HG03280 (cell line): ENCODE measurements around the gene RAB40C.

Source experiments
- ATAC-seq: cut with Tn5 transposase; IDR thresholded peaks from one replicate; pipeline ENCODE4 v1.9.1; 2021; ENCODE audit warnings: mild to moderate bottlenecking, moderate library complexity; ENCODE audit not compliant: unreplicated experiment

Gene RAB40C

GRCh38 chr16:641326-642188 lies 51.7 kb downstream of the RAB40C start, which contains the start of gene MCRIP2:
Gene MCRIP2 (plus strand): TSS chr16:641828. CDS start chr16:641992, 164 bp downstream.
- ATAC-seq = peak; percentile 45

GRCh38 chr16:642189-643049 lies 52.6 kb downstream of the RAB40C start:
- ATAC-seq = peak; percentile 39

DNA sequence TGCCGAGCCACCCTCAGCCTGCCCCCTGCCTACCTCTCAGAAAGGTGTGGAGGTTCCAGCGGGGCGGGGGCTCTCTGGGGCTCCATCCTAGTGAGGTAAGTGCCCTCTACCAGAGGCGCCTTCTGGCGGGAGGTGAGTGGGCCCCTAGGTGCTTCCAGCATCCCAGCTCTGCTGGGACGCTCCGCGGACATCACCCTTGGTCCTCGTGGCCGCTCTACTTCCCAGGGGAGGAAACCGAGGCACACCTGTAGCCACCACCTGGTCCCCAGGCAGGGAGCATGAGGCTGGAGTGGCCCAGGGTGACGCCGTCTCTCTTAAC lies 53.1 kb downstream of the RAB40C start:
- ATAC-seq = no peak

- ATAC-seq = no peak
These were observed 54.7 kb downstream of the RAB40C start for GRCh38 chr16:644556-644955.

DNA sequence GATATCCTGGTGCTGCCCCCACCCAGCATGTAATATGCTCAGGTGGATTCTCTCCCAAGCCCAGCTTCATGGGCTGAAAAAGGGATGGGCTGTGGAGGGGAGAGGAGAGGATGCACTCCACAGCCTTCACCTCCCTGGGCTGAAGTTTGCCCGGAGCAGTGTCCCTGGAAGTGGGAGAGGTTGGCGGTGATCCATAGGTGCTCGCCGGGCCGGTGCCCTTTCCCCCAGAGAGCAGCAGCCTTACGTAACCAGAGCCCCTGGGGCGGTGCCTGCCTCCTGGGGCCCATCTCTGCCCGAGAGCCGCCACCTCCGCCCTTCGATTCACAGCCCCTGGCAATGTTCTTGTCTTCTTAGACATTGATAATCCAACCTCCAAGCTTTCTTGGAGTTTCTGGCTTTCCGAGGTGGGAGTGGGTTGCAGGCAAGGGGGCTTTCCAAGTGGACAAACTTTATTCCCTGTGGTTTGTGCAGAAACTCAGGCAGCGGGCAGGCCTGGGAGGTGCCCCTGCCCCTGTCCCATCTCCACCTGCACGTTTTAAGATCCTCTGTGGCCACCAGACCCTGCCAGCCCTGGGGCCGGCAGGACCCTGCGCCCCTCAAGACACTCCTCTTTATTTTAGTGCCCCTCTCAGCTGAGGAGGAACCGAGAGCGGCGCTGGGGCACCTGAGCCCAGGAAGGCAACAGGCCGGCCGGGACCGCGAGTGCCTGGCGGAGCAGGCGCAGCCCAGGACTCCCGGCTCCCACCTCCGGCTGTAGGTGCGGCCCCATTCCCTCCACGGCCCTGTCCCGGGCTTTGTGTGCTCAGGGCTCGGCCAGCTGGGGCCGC lies 56.2 kb downstream of the RAB40C start:
- ATAC-seq = no peak

DNA sequence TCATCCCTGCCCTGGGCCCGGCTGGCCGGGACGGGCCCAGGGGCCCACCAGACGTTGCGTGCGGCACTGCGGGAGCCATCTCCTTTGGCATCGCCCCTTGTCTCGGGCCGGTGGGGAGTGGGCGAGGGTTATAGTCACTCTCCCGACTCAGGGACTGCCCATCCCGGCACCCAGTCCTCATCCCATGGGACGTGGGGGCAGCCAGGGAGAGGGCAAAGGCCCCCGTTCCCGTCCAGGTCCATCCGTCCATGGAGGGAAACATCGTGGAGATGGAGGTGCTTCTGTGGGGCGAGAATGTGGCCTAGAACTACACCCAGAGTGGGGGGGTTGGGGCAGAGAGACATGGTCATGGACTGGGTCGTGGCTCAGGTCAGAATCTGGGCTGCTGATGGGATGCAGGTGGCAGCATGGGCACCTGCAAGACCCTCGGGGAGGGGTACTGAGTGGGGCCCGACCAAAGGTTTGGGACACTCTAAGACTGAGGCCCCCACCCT lies 56.9 kb downstream of the RAB40C start:
- no peak for ATAC-seq

- no peak for ATAC-seq
These were observed 57.5 kb downstream of the RAB40C start for GRCh38 chr16:647173-647902.

- no peak for ATAC-seq
These were observed 58.4 kb downstream of the RAB40C start for GRCh38 chr16:648071-648780.

DNA sequence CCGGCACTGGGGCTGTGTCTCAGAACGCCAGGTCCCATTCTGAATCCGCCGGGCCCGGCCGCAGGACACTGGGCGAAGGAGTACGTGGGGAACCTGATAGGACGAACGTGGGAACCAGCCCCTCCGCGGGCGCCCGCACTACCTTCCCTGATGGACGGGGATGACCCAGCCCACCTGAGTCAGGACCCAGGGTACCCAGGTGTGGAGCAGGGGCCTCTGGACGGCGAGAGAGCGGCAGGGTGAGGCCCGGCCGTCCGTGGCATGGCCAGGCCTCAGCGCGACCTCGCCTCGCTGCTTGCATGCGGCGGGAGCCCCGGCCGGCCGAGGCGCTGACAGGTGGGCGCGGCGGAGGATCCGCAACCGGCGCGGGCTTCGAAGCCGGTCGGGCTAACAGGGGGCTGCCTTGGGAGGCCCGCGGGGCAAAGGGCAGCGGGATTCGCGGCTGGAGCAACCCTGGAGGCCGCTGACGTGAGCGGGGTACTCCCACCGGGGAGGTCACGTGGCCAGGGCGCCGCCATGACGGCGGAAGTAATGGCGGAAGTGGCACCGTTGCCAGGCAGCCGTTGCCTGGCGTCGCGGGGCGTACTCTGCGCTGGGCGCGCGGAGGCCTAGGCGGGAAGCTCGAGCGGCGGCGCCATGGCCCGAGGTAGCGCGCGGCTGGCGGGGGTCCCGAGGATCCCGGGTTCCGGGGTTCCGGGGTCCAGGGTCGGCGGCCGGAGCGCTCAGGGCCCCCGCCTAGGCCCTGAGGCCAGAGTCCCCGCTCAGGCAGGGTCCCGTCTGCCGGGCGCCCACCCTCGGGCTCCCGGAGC lies 59.1 kb downstream of the RAB40C start, which contains the start of gene WDR90:
Gene WDR90, plus strand, starts transcription at position 585 of the 809 bp plus-strand sequence. Its CDS starts 52 bp downstream, at position 637.
- peak; percentile 84 for ATAC-seq

- peak; percentile 16 for ATAC-seq
These were observed 59.8 kb downstream of the RAB40C start for GRCh38 chr16:649631-650030.

GRCh38 chr16:651844-652243 lies 62.0 kb downstream of the RAB40C start:
- no peak for ATAC-seq

DNA sequence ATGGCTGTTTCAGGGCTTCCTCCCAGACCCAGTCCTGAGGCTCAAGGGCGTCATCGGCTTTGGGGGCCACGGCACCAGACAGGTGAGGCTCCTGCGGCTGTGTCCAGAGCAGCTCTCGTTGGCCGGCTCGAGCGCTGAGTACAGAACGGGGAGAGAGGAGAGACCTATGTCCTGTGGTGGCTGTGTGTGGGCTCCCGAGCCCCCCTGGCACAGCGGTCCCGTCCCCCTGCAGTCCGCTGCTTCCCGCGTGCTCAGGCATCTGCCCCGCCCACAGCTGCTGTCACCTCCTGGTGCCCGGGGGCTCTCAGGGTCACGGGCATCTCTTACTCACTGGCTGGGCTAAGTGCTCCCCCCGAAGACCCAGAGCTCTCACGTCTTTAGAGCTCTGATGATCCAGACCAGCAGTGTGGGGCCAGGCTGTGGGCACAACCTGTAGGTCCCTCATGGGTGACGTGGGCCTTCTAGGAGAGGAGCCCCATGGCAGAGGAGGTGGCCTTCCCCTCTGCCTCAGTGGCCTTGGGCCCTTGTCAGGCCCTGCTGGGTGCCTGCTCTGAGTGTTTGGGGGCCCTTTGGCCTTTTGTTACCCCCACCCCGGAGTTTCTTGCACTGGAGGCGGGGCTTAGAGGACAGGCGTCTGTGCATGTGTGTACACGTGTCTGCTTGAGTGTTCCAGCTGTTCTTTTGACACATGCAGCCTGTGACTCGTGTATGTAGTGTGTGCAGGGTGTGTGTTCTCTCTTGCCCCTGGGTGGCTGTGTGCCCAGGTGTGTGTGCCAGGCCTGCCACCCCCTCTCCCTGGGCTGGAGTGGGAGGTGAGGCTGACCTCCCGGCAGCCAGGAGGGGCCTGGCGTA lies 62.8 kb downstream of the RAB40C start:
- ATAC-seq = no peak

GRCh38 chr16:654034-654433 lies 64.2 kb downstream of the RAB40C start:
- no peak for ATAC-seq

GRCh38 chr16:657487-657886 lies 67.6 kb downstream of the RAB40C start:
- ATAC-seq = no peak

DNA sequence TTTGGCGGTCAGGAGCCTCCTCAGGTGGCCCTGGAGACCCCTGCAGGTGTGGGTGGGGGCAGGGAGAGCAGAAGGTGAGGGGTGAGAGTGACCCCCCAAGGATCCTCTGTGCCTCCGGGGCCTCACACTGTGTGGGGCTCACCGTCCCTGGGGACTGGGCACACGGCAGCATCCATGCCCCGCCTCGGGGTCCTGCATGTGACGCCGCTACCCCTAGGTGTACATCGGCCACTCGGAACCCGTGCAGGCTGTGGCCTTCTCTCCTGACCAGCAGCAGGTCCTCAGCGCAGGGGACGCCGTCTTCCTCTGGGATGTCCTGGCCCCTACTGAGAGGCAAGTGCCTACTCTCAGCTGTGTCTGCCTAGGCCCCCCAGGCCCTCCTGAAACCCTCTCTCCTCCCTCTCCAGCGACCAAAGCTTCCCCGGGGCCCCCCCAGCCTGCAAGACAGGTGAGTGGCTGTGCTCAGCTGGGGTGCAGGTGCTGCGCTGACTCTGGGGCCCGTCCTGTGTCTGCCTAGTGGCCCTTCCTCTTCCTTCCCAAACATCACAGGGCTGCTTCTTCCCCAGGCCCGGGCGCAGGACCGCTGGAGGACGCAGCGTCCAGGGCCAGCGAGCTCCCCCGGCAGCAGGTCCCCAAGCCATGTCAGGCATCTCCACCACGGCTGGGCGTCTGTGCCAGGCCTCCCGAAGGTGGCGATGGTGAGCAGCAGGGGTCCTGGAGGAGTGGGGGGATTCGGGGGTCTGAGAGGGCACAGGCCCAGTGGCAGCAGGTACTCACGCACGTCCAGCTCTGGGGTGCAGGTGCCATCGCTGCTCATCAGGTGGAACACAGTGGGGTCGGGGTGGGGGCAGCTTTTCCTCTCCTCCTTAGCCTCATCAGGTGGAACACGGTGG lies 69.1 kb downstream of the RAB40C start:
- no peak for ATAC-seq

- ATAC-seq = no peak
These were observed 69.8 kb downstream of the RAB40C start for GRCh38 chr16:659618-660017.

DNA sequence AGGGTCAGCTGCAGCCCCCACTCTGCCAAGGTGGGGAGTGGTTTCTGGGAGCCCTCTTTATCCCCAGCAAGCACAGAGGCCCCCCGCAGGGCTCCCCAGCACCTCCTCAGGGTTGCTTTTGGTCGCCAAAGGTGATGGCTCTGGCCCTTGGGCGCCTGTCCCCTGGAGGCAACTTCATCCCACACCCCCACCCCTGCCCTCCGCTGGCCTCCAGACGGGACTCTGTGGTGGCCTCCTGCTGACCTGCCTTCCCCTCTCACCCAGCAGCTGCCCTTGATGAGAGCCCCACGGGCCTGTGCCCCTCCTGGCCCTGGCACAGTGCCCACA lies 70.2 kb downstream of the RAB40C start:
- ATAC-seq = no peak
